Measurements from ENCODE around the gene CDKN2B.

Gene CDKN2B

DNA sequence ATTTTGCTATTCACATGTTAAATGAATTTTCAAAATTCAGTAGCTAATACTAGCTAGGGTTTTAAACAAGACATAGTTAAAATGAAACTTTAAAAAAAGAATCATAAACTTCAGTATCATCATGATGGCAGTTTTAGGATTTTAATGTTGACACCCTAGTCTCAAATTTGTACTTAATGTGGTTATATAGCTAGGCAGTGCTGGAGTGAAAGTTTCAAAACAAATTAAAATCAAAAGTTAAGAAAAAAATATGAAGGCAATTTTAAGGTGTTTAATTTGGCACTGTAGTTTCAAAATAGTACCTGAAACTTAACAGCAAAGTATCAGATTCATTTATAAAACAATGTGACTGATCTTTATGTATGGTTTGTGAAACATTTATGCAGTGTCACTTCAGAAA, 19.3 kb upstream of the CDKN2B start:
- no peak for DNase-seq (ENCODE audit: low read depth)

DNA sequence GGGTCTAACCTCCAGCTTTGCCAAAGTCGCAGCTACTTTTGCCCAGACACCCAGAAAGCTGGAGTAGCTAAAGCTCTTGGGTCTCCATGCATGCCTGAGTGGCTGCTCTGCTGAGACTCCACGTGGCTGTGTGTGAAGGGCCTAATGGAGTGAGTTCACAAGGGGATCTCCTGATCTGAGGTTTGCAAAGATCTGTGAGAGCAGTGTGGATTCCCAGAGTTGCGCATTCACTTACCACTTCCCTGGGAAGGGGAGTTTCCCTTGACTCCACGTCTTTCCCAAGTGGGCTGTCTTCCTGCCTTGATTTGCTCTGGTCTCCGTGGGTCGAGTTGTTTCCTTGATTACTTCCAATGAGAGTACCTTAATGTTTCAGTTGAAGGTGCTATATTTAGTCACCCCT, 17.6 kb upstream of the CDKN2B start:
- TF ChIP-seq, protein P1, sequence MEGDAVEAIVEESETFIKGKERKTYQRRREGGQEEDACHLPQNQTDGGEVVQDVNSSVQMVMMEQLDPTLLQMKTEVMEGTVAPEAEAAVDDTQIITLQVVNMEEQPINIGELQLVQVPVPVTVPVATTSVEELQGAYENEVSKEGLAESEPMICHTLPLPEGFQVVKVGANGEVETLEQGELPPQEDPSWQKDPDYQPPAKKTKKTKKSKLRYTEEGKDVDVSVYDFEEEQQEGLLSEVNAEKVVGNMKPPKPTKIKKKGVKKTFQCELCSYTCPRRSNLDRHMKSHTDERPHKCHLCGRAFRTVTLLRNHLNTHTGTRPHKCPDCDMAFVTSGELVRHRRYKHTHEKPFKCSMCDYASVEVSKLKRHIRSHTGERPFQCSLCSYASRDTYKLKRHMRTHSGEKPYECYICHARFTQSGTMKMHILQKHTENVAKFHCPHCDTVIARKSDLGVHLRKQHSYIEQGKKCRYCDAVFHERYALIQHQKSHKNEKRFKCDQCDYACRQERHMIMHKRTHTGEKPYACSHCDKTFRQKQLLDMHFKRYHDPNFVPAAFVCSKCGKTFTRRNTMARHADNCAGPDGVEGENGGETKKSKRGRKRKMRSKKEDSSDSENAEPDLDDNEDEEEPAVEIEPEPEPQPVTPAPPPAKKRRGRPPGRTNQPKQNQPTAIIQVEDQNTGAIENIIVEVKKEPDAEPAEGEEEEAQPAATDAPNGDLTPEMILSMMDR (IDR thresholded peaks at IDR 0.05; ENCODE audit: insufficient read depth, low read depth, low read length, missing control alignments) = no peak
- no peak for DNase-seq (ENCODE audit: low read depth)

More for the DNA sequence above, 19.3 kb upstream of the CDKN2B start:
- no peak overlapping the region for H3K4me3 ChIP-seq (ENCODE audit: low read length)
- TF ChIP-seq, protein P1 (IDR thresholded peaks at IDR 0.05; ENCODE audit: insufficient read depth, low read depth, low read length, missing control alignments) = no peak

DNA sequence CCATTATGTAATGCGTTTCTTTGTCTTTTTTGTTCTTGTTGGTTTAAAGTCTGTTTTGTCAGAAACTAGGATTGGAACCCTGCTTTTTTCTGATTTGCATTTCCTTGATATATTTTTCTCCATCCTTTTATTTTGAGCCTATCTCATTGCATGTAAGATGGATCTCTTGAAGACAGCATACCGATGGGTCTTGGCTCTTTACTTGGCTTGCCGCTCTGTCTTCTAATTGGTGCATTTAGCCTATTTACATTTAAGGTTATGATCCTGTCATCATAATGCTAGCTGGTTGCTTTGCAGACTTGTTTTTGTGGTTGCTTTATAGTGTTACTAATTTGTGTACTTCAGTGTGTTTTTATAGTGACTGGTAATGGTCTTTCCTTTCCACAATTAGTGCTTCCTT, 13.3 kb upstream of the CDKN2B start:
- no peak for DNase-seq (ENCODE audit: low read depth)
- TF ChIP-seq, protein P1 (IDR thresholded peaks at IDR 0.05; ENCODE audit: insufficient read depth, low read depth, low read length, missing control alignments) = no peak
- no peak overlapping the region for H3K4me3 ChIP-seq (ENCODE audit: low read length)

More for the DNA sequence above, 17.6 kb upstream of the CDKN2B start:
- H3K4me3 ChIP-seq (ENCODE audit: low read length) = no peak overlapping the region

DNA sequence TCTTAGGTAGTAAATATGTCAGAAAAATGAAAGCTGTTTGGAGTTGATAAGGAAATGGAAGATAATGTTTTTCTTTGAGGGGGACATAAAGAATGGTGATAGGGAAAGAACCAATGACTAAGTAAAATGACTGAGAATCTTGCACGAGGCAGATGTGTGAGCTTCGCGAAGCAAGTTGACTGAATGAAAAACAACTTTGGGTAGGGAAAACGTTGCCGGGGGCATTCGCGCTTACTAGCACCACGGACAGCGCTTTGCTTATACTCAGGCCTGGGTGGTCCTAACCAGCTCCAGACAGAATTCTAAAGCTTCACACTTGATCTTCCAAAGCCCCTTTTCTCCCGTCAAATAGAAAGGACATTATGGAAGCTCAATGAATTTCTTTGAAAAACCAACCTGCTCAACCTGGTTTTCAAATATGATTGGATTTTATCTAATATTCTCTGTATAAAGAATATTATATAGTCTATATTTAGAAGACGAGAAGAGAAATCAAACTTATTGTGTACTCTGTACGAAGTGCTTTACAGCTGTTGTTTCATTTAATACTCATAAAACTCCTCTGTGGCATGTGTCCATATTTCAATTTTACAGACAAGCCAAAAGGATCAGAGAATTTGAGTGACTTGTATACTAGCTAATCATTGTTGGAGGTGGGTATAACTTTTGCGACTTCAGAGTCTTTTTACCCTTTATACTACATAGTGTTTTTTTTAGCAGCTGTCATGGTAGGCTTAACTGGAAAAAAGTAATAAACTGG, 1.9 kb upstream of the CDKN2B start:
- H3K4me3 ChIP-seq (ENCODE audit: low read length) = no peak overlapping the region
- TF ChIP-seq, protein P1 (IDR thresholded peaks at IDR 0.05; ENCODE audit: insufficient read depth, low read depth, low read length, missing control alignments) = no peak
- DNase-seq (ENCODE audit: low read depth) = peak; percentile 48

DNA sequence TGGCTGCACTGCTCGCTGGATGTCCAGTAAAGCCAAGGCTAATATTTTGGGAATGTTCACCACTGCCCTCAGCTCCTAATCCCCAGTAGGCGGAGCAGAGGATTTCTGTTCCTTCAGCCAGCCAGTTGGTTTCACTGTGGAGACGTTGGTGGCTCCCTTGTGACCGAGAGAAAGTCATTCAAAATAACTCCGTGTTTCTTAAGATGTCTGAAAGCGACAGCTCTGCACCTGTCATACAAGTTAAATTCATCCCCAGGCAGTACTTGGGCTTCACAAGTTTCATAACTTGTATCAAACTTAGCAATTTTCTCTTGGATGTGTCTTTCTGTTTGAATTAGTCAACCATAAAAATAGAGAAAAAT, 382 bp upstream of the CDKN2B start:
- peak overlapping the region; percentile 92 for H3K4me3 ChIP-seq (ENCODE audit: low read length)
- no peak for DNase-seq (ENCODE audit: low read depth)
- TF ChIP-seq, protein P1 (IDR thresholded peaks at IDR 0.05; ENCODE audit: insufficient read depth, low read depth, low read length, missing control alignments) = no peak

DNA sequence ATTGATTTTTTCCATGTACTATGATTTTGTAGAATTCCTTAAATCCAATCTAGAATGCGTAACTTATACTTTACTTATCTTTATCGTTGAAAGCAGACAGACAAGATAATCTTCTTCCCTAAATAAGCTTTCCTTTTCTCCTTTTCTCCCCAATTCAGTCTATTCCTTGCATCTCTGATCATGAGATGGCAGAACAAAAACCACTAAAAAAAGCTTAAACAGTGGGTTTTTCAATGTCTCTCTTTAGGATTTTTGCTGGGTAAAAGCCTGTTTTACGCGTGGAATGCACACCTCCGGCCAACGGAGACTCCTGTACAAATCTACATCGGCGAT, 755 bp downstream of the CDKN2B start:
- H3K4me3 ChIP-seq (ENCODE audit: low read length) = peak overlapping the region; percentile 92
- TF ChIP-seq, protein P1 (IDR thresholded peaks at IDR 0.05; ENCODE audit: insufficient read depth, low read depth, low read length, missing control alignments) = no peak
- DNase-seq (ENCODE audit: low read depth) = no peak

All from epithelial cell of esophagus (primary cell).